Heart left ventricle (tissue), 16 donors: ENCODE data around the gene ZNF92. TPM values are rescaled to one million over a fixed set of nuclear protein-coding genes. Genes with fewer than 3 reads are reported as not detected.
"Not testable (repeated sequence)": the region's sequence is repeated elsewhere in the genome, so short reads cannot be mapped to it uniquely, and the experiment has no call there.

Source experiments
- ATAC-seq, 4 donors: fragments of 200-7000 bp; cut with Tn5 transposase; one replicate each; pipeline ENCODE4 v1.9.1; 2020 to 2022; ENCODE audit warnings: moderate library complexity in 4 of 4, mild to moderate bottlenecking in 3 of 4, moderate number of reproducible peaks in 1 of 4
- DNase-seq, 5 donors: peaks; one replicate each; pipeline ENCODE4 v3.0.0-alpha.2; 2020
- H3K27ac ChIP-seq, 12 donors: fragments of 200-600 bp; sonication (generic) in 4 of 12; one replicate each; pipeline versions ENCODE4 v1.5.0 to v1.8.0; 2016 to 2022; ENCODE audit warnings: mild to moderate bottlenecking in 2 of 12
- H3K27me3 ChIP-seq, 9 donors: fragments of 200-600 bp; sonication (generic) in 2 of 9; one replicate each; pipeline versions ENCODE4 v1.5.1 to v1.8.0; 2016 to 2022; ENCODE audit warnings: mild to moderate bottlenecking in 3 of 9
- H3K36me3 ChIP-seq, 9 donors: fragments of 200-600 bp; sonication (generic) in 2 of 9; one replicate each; pipeline versions ENCODE4 v1.5.0 to v1.8.0; 2018 to 2022; ENCODE audit warnings: mild to moderate bottlenecking in 2 of 9
- H3K4me1 ChIP-seq, 12 donors: fragments of 200-600 bp; sonication (generic) in 4 of 12; one replicate each; pipeline versions ENCODE4 v1.5.0 to v1.8.0; 2016 to 2022; ENCODE audit warnings: mild to moderate bottlenecking in 3 of 12
- H3K4me3 ChIP-seq, 12 donors: fragments of 200-600 bp; sonication (generic) in 4 of 12; one replicate each; pipeline versions ENCODE4 v1.5.0 to v1.8.0; 2017 to 2022; ENCODE audit warnings: mild to moderate bottlenecking in 9 of 12, moderate library complexity in 4 of 12
- H3K9me3 ChIP-seq, 12 donors: fragments of 200-600 bp; sonication (generic) in 4 of 12; one replicate each; pipeline versions ENCODE4 v1.5.0 to v1.8.0; 2016 to 2022; ENCODE audit warnings: mild to moderate bottlenecking in 1 of 12
- CTCF ChIP-seq, 12 donors: fragments of 200-600 bp; sonication (generic) in 4 of 12; IDR thresholded peaks; one replicate each; pipeline versions ENCODE4 v1.5.0 to v1.8.0; 2018 to 2022; ENCODE audit warnings: antibody characterized with exemption in 12 of 12, mild to moderate bottlenecking in 5 of 12
- POLR2A ChIP-seq, 2 donors: fragments of 450-650 bp; IDR thresholded peaks; one replicate each; pipeline ENCODE4 v1.6.1; 2017; ENCODE audit warnings: antibody characterized with exemption in 2 of 2, mild to moderate bottlenecking in 2 of 2, moderate library complexity in 2 of 2
- WGBS, 4 donors: extraction: QIAGEN DNeasy Blood & Tissue Kit in 2 of 4; methylation state at CpG; one replicate each; pipeline versions ENCODE4 v1.1.5 to v1.1.7; 2013 to 2018; 5-methylcytosine and 5-hydroxymethylcytosine counted together
- intact Hi-C, 10 donors: fragments of 100-400 bp; cut with DNase I; formaldehyde crosslinking; loops; one replicate each; pipeline versions ENCODE4 v1.11.1 to v1.14.2; 2022
- polyA plus RNA-seq, 2 donors: library from polyadenylated mRNA; stranded (reverse); fragments of 200-250 nt; gene quantifications; one replicate each; pipeline ENCODE4 v1.2.3, GENCODE V29; 2013
- total RNA-seq, 9 donors: library from RNA; depleted of rRNA in 2 of 9; stranded (reverse); fragments of >200 nt in 2 of 9; fragmentation: NEBNext Ultra II Directional in 3 of 9; extraction: Animal tissue kit (Norgen Biotek cat#: 25700) in 3 of 9; gene quantifications; one replicate each; pipeline versions ENCODE4 v1.1.0 to v1.2.4, GENCODE V29; 2016 to 2023
- donor health status: ischemic (EF 13 %, LVEDD 7.1; RV severe dilation, severe dysfunction).
- donor health status: healthy with polysubstance abuse.
- donor health status: DM: no; HTN: yes; CAD: no.
- donor health status: DM: no; HTN: no; CAD: no.
- donor health status: ischemic (EF 25% LVEDD 6.9; RV normal size, moderate dysfunction).
- donor health status: ischemic (EF 25% LVEDD 5.7; RV mildly dilated, moderate dysfunction).
- donor health status: healthy.
- donor health status: DM: yes; HTN: yes; CAD: no.
- donor health status: ischemic (EF 35%, LVEDD 5.7; RV mildly dilated, moderate dysfunction).
- donor health status: nonischemic (EF 11% LVEDD 7.7; RV severe dilation, severe dysfunction).
- donor health status: DM: yes; HTN: yes; CAD: no.
- donor health status: PGD.
- donor health status: ischemic (EF 29% LVEDD 5.4; RV normal size, mild dysfunction).
- donor health status: nonischemic (EF 23%, LVEDD 6.1; RV moderate dilation, normal function).

Gene ZNF92
- total and polyA plus RNA-seq, 11 donors, result 2.4 to 5.0 (median 3.1) TPM

GRCh38 chr7:65342723-65343629 is 30.7 kb upstream of the ZNF92 start:
- intact Hi-C loops, result no loop called here
- ATAC-seq, result no peak
- WGBS, 4 donors, result 90 to 94% (median 92%) methylated on average over 4 of the region's 4 CpGs

GRCh38 chr7:65344541-65344940 is 29.1 kb upstream of the ZNF92 start:
- H3K4me1 ChIP-seq, ATAC-seq, H3K27ac ChIP-seq, H3K27me3 ChIP-seq, H3K4me3 ChIP-seq, DNase-seq, intact Hi-C loops, H3K36me3 ChIP-seq: not testable (repeated sequence)
- 91 to 97% (median 93%) methylated on average over 4 of the region's 4 CpGs for WGBS, 4 donors
- H3K9me3 ChIP-seq, result peaks cover 0 to 17% (median 0%) of the 10 kb centered on the region in 12 donors

More at GRCh38 chr7:65342723-65343629, 30.7 kb upstream of the ZNF92 start:
- DNase-seq, result no peak
- Histone ChIP-seq H3K4me1 (no peaks in the 10 kb centered on the region), H3K36me3 (no peaks in the 10 kb centered on the region), H3K4me3 (no peak overlapping the region), H3K27ac (no peak overlapping the region), H3K27me3 (no peaks in the 10 kb centered on the region), H3K9me3 (peaks cover 0 to 17% (median 0%) of the 10 kb centered on the region in 12 donors)
- TF ChIP-seq POLR2A (IDR thresholded peaks at IDR 0.05), result no peak

- Histone ChIP-seq H3K27ac (no peak overlapping the region), H3K36me3 (no peaks in the 10 kb centered on the region), H3K9me3 (no peaks in the 10 kb centered on the region), H3K4me3 (no peak overlapping the region), H3K27me3 (peaks cover 0 to 7% (median 0%) of the 10 kb centered on the region in 9 donors), H3K4me1 (no peaks in the 10 kb centered on the region)
- TF ChIP-seq CTCF (IDR thresholded peaks at IDR 0.05), result no peak
- no peak for TF ChIP-seq POLR2A (IDR thresholded peaks at IDR 0.05)
- intact Hi-C loops, result no loop called here
- WGBS, 4 donors, result 79 to 92% (median 90%) methylated on average over 4 of the region's 4 CpGs
- no peak for ATAC-seq
- no peak for DNase-seq
Measured at GRCh38 chr7:65354263-65354662, 19.4 kb upstream of the ZNF92 start.

- intact Hi-C loops, result no loop called here
- 95 to 97% (median 97%) methylated on average over 3 of the region's 3 CpGs for WGBS, 4 donors
- no peak for TF ChIP-seq POLR2A (IDR thresholded peaks at IDR 0.05)
- no peak for TF ChIP-seq CTCF (IDR thresholded peaks at IDR 0.05)
- Histone ChIP-seq H3K27me3 (no peaks in the 10 kb centered on the region), H3K36me3 (no peaks in the 10 kb centered on the region), H3K27ac (no peak overlapping the region), H3K4me1 (peaks cover 0 to 11% (median 5%) of the 10 kb centered on the region in 12 donors), H3K4me3 (no peak overlapping the region), H3K9me3 (no peaks in the 10 kb centered on the region)
- DNase-seq (no peak), ATAC-seq (no peak)
Measured at GRCh38 chr7:65369843-65370242, 3.8 kb upstream of the ZNF92 start.

GRCh38 chr7:65371468-65371867 is 2.2 kb upstream of the ZNF92 start:
- TF ChIP-seq CTCF (IDR thresholded peaks at IDR 0.05) (no peak), POLR2A (IDR thresholded peaks at IDR 0.05) (no peak)
- no peak overlapping the region for H3K4me3 ChIP-seq
- intact Hi-C loops, result no loop called here
- 78 to 84% (median 81%) methylated on average over 5 of the region's 5 CpGs for WGBS, 4 donors
- H3K36me3 ChIP-seq, result peaks cover 0 to 8% (median 0%) of the 10 kb centered on the region in 9 donors
- no peaks in the 10 kb centered on the region for H3K27me3 ChIP-seq
- H3K4me1 ChIP-seq, result peaks cover 0 to 25% (median 13%) of the 10 kb centered on the region in 12 donors
- DNase-seq, result no peak
- no peak for ATAC-seq
- H3K9me3 ChIP-seq, result no peaks in the 10 kb centered on the region
- H3K27ac ChIP-seq, result no peak overlapping the region
